Gastroesophageal sphincter (tissue), 4 donors: ENCODE measurements around the gene IPO5. TPM values are rescaled to one million over a fixed set of nuclear protein-coding genes. Genes with fewer than 3 reads are reported as not detected.

Experiments
- ATAC-seq: fragments of 150-250 bp; one replicate; pipeline ENCODE4 v1.9.1; 2016; ENCODE audit warnings: mild to moderate bottlenecking, moderate library complexity
- H3K27ac ChIP-seq, 4 donors: fragments of 200-600 bp; sonication (generic) in 3 of 4; 1 replicate in 3 of 4; 2 replicates in 1 of 4; pipeline ENCODE4 v1.5.1; 2016 to 2019
- H3K27me3 ChIP-seq: fragments of 200-600 bp; sonication (generic); one replicate; pipeline ENCODE4 v1.5.1; 2019
- H3K36me3 ChIP-seq, 2 donors: fragments of 200-600 bp; sonication (generic); one replicate each; pipeline ENCODE4 v1.5.1; 2019; ENCODE audit warnings: control low read depth in 1 of 2
- H3K4me1 ChIP-seq, 3 donors: fragments of 200-600 bp; sonication (generic); 1 replicate in 2 of 3; 2 replicates in 1 of 3; pipeline ENCODE4 v1.5.1; 2016 to 2019; ENCODE audit warnings: control low read depth in 2 of 3
- H3K4me3 ChIP-seq, 2 donors: fragments of 200-600 bp; sonication (generic); one replicate each; pipeline ENCODE4 v1.5.1; 2019; ENCODE audit warnings: mild to moderate bottlenecking in 1 of 2, moderate library complexity in 1 of 2
- H3K9me3 ChIP-seq, 3 donors: fragments of 200-600 bp; sonication (generic); one replicate each; pipeline ENCODE4 v1.5.1; 2017 to 2019; ENCODE audit warnings: control low read depth in 2 of 3
- CTCF ChIP-seq, 4 experiments: fragments of 200-600 bp in 2 of 4; fragments of 450-650 bp in 2 of 4; sonication (generic) in 1 of 4; IDR thresholded peaks; one replicate each; pipeline ENCODE4 v1.5.1; 2017 to 2019; ENCODE audit warnings: antibody characterized with exemption in 4 of 4, mild to moderate bottlenecking in 2 of 4, moderate library complexity in 2 of 4
- EP300 ChIP-seq: sonication (generic); formaldehyde crosslinking; IDR thresholded peaks from one replicate; pipeline ENCODE4 v1.6.1; 2017; ENCODE audit warnings: antibody characterized with exemption, mild to moderate bottlenecking
- POLR2A ChIP-seq, 2 donors: fragments of 450-650 bp; IDR thresholded peaks; one replicate each; pipeline ENCODE4 v1.6.1; 2017; ENCODE audit warnings: antibody characterized with exemption in 2 of 2, mild to moderate bottlenecking in 2 of 2, moderate library complexity in 1 of 2
- POLR2AphosphoS5 ChIP-seq: sonication (generic); formaldehyde crosslinking; IDR thresholded peaks from one replicate; pipeline ENCODE4 v1.6.1; 2017; ENCODE audit warnings: antibody characterized with exemption
- WGBS, 2 donors: methylation state at CpG; one replicate each; pipeline ENCODE4 v1.1.5; 2018; ENCODE audit warnings: low coverage in 1 of 2; 5-methylcytosine and 5-hydroxymethylcytosine counted together
- total RNA-seq, 4 donors: library from RNA; depleted of rRNA; stranded (reverse); fragments of >200 nt; gene quantifications; one replicate each; pipeline ENCODE4 v1.1.0, GENCODE V29; 2016

Gene IPO5
- total RNA-seq, 4 donors from 2014 or later = 133 to 155 (median 142) TPM

GRCh38 chr13:97928301-97928700 lies 25.2 kb upstream of the IPO5 start:
- no peaks in the 10 kb centered on the region for H3K9me3 ChIP-seq
- ATAC-seq = no peak
- no peak overlapping the region for H3K4me3 ChIP-seq
- H3K27ac ChIP-seq = no peak overlapping the region
- H3K4me1 ChIP-seq = no peaks in the 10 kb centered on the region
- no peak for TF ChIP-seq POLR2A (IDR thresholded peaks at IDR 0.05)
- no peak for TF ChIP-seq CTCF (IDR thresholded peaks at IDR 0.05)
- TF ChIP-seq POLR2AphosphoS5 = no peak
- TF ChIP-seq EP300 = no peak
- WGBS, 2 donors = 77 to 85% methylated on average over 1 of the region's 1 CpG
- no peaks in the 10 kb centered on the region for H3K36me3 ChIP-seq
- no peaks in the 10 kb centered on the region for H3K27me3 ChIP-seq

GRCh38 chr13:97932036-97932435 lies 21.4 kb upstream of the IPO5 start:
- no peak for ATAC-seq
- no peaks in the 10 kb centered on the region for H3K4me1 ChIP-seq
- 67% methylated on average over 1 of the region's 5 CpGs; no CpG with 5 or more reads in 1 of the 2 donors for WGBS, 2 donors
- no peaks in the 10 kb centered on the region for H3K36me3 ChIP-seq
- no peaks in the 10 kb centered on the region for H3K27me3 ChIP-seq
- no peak overlapping the region for H3K4me3 ChIP-seq
- H3K9me3 ChIP-seq = no peaks in the 10 kb centered on the region
- TF ChIP-seq POLR2AphosphoS5 (no peak), EP300 (no peak), POLR2A (IDR thresholded peaks at IDR 0.05) (no peak), CTCF (IDR thresholded peaks at IDR 0.05) (no peak)
- no peak overlapping the region for H3K27ac ChIP-seq

GRCh38 chr13:97932647-97933046 lies 20.8 kb upstream of the IPO5 start:
- no peaks in the 10 kb centered on the region for H3K27me3 ChIP-seq
- 80 to 81% methylated on average over 3 to 5 of the region's 5 CpGs for WGBS, 2 donors
- H3K27ac ChIP-seq = no peak overlapping the region
- ATAC-seq = no peak
- no peaks in the 10 kb centered on the region for H3K9me3 ChIP-seq
- no peaks in the 10 kb centered on the region for H3K36me3 ChIP-seq
- no peak overlapping the region for H3K4me3 ChIP-seq
- TF ChIP-seq POLR2AphosphoS5 = no peak
- no peak for TF ChIP-seq EP300
- TF ChIP-seq CTCF (IDR thresholded peaks at IDR 0.05) = no peak
- no peak for TF ChIP-seq POLR2A (IDR thresholded peaks at IDR 0.05)
- H3K4me1 ChIP-seq = no peaks in the 10 kb centered on the region

- Histone ChIP-seq H3K9me3 (no peaks in the 10 kb centered on the region), H3K36me3 (no peaks in the 10 kb centered on the region), H3K4me3 (no peak overlapping the region), H3K27me3 (no peaks in the 10 kb centered on the region), H3K27ac (no peak overlapping the region), H3K4me1 (no peaks in the 10 kb centered on the region)
- no peak for ATAC-seq
- TF ChIP-seq EP300 (no peak), POLR2A (IDR thresholded peaks at IDR 0.05) (no peak), POLR2AphosphoS5 (no peak), CTCF (IDR thresholded peaks at IDR 0.05) (no peak)
These were observed 19.7 kb upstream of the IPO5 start for GRCh38 chr13:97933776-97934175.

GRCh38 chr13:97934590-97934989 lies 18.9 kb upstream of the IPO5 start:
- Histone ChIP-seq H3K4me1 (no peaks in the 10 kb centered on the region), H3K27me3 (no peaks in the 10 kb centered on the region), H3K27ac (no peak overlapping the region), H3K36me3 (no peaks in the 10 kb centered on the region), H3K9me3 (no peaks in the 10 kb centered on the region), H3K4me3 (no peak overlapping the region)
- no peak for ATAC-seq
- no peak for TF ChIP-seq POLR2AphosphoS5
- TF ChIP-seq POLR2A (IDR thresholded peaks at IDR 0.05) = no peak
- no peak for TF ChIP-seq EP300
- TF ChIP-seq CTCF (IDR thresholded peaks at IDR 0.05) = no peak
- WGBS, 2 donors = 33 to 45% methylated on average over 2 to 5 of the region's 5 CpGs
